Left lobe of liver (tissue), 2 donors: ENCODE data around the gene VPREB3. TPM values are rescaled to one million over a fixed set of nuclear protein-coding genes. Genes with fewer than 3 reads are reported as not detected.
"Not testable (repeated sequence)": the region's sequence is repeated elsewhere in the genome, so short reads cannot be mapped to it uniquely, and the experiment has no call there.

ENCODE experiments used
- ATAC-seq: fragments of 200-7000 bp; cut with Tn5 transposase; one replicate; pipeline ENCODE4 v1.9.1; 2020; ENCODE audit warnings: mild to moderate bottlenecking, moderate library complexity
- DNase-seq: peaks from one replicate; pipeline ENCODE4 v3.0.0-alpha.2; 2020; ENCODE audit warnings: low spot score
- total RNA-seq: library from RNA; stranded (reverse); gene quantifications from one replicate; pipeline ENCODE4 v1.2.1, GENCODE V29; 2021
- donor health status: DM: no; HTN: no; CAD: no; lungs with moderate emphysema.
- donor health status: DM: no; HTN: yes; CAD: no.

The VPREB3 gene
- total RNA-seq, 1 donor from 2014 or later, result 0.40 TPM

GRCh38 chr22:23745791-23746190 is 8.4 kb downstream of the VPREB3 start:
- ATAC-seq, result no peak

GRCh38 chr22:23744485-23744884 is 9.7 kb downstream of the VPREB3 start:
- ATAC-seq (no peak), DNase-seq (no peak)

More at GRCh38 chr22:23745791-23746190, 8.4 kb downstream of the VPREB3 start:
- no peak for DNase-seq

- DNase-seq (no peak), ATAC-seq (no peak)
Observed at GRCh38 chr22:23744001-23744400, 10.2 kb downstream of the VPREB3 start.

GRCh38 chr22:23743303-23743705 is 10.9 kb downstream of the VPREB3 start:
- no peak for ATAC-seq

GRCh38 chr22:23742505-23743264 is 11.5 kb downstream of the VPREB3 start:
- no peak for DNase-seq
- ATAC-seq, result no peak

More at GRCh38 chr22:23743303-23743705, 10.9 kb downstream of the VPREB3 start:
- no peak for DNase-seq

GRCh38 chr22:23737696-23738095 is 16.5 kb downstream of the VPREB3 start:
- ATAC-seq (no peak), DNase-seq (no peak)

GRCh38 chr22:23728108-23728507 is 26.1 kb downstream of the VPREB3 start:
- ATAC-seq, DNase-seq: not testable (repeated sequence)

GRCh38 chr22:23722724-23723123 is 31.5 kb downstream of the VPREB3 start:
- DNase-seq (no peak), ATAC-seq (no peak)

- ATAC-seq, result no peak
- DNase-seq, result no peak
Observed at GRCh38 chr22:23722160-23722559, 32.1 kb downstream of the VPREB3 start.

GRCh38 chr22:23720855-23721254 is 33.4 kb downstream of the VPREB3 start:
- no peak for ATAC-seq
- no peak for DNase-seq

- ATAC-seq (no peak), DNase-seq (no peak)
Observed at GRCh38 chr22:23718371-23719165, 35.7 kb downstream of the VPREB3 start.

GRCh38 chr22:23716811-23717801 is 37.1 kb downstream of the VPREB3 start:
- ATAC-seq (peak; percentile 98), DNase-seq (peak; percentile 86)

GRCh38 chr22:23715806-23716375 is 38.3 kb downstream of the VPREB3 start:
- ATAC-seq (no peak), DNase-seq (no peak)

- ATAC-seq, result no peak
- no peak for DNase-seq
Observed at GRCh38 chr22:23714596-23715578, 39.3 kb downstream of the VPREB3 start.

- no peak for DNase-seq
- ATAC-seq, result no peak
Observed at GRCh38 chr22:23713696-23714595, 40.3 kb downstream of the VPREB3 start.

GRCh38 chr22:23712256-23712655 is 42.0 kb downstream of the VPREB3 start:
- DNase-seq, result no peak
- no peak for ATAC-seq

GRCh38 chr22:23709107-23709506 is 45.1 kb downstream of the VPREB3 start:
- no peak for DNase-seq
- ATAC-seq, result no peak

- no peak for ATAC-seq
- DNase-seq, result no peak
Observed at GRCh38 chr22:23708270-23708669, 46.0 kb downstream of the VPREB3 start.
